ENCODE measurements around the gene CCM2L. TPM values are rescaled to one million over a fixed set of nuclear protein-coding genes. Genes with fewer than 3 reads are reported as not detected.
A peak's percentile ranks its signal among the peaks of the same experiment; 100 is the strongest.
"Not testable (repeated sequence)": the region's sequence is repeated elsewhere in the genome, so short reads cannot be mapped to it uniquely, and the experiment has no call there.

CCM2L gene
- polyA plus RNA-seq, 3 donors from 2014 or later = not detected

DNA sequence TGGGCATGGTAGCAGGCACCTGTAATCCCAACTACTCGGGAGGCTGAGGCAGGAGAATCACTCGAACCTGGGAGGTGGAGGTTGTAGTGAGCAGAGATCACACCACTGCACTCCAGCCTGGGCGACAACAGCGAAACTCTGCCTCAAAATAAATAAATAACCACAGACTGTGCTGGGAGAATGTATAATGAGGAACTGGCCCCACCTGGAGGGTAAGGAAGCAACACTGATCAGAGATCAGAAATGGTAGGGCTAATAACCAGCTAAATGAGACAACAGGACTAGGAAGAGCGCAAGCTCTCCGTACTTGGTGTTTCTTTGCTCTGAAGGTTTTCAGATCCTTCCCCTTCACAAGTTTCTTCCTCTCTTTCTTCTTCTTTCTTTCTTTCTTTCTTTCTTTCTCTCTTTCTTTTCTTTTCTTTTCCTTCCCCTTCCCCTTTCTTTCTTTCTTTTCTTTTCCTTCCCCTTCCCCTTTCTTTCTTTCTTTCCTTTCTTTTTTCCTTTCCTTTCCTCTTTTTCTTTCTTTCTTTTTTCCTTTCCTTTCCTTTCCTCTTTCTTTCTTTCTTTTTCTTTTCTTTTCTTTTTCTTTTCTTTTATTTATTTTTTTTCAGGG lies 14.6 kb downstream of the CCM2L start:
- peaks cover 0 to 7% (median 0%) of the 10 kb centered on the region in 3 donors for H3K36me3 Mint-ChIP-seq
- H3K4me3 Mint-ChIP-seq = no peak overlapping the region

DNA sequence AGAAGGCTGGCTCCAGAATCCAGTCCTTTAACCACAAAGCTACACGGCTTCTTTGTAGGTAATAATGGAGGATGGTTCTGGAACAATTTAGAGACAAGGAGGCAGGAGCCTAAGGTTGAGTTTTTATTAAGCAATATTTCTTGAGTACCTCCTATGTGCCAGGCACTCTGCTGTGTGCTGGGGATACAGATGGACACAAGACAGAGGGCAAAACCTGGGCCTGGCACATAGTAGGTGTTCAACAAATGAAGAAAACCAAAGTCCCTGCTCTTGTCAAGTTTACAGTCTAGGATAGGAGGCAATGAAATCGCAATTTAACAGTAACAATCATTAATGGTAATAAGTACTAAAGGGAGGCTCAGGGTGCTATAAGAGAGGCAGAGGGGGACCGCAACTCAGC lies 17.4 kb downstream of the CCM2L start:
- Mint-ChIP-seq H3K36me3 (no peaks in the 10 kb centered on the region), H3K4me1 (no peaks in the 10 kb centered on the region), H3K9me3 (no peaks in the 10 kb centered on the region), H3K27me3 (ENCODE audit: low read depth in 3 of 3) (peaks cover 7 to 11% (median 11%) of the 10 kb centered on the region in 3 donors), H3K27ac (no peak overlapping the region), H3K4me3 (no peak overlapping the region)
- DNase-seq = no peak

More for the DNA sequence above, 14.6 kb downstream of the CCM2L start:
- Mint-ChIP-seq H3K9me3 (no peaks in the 10 kb centered on the region), H3K4me1 (peaks cover 6 to 8% of the 10 kb centered on the region in 2 donors), H3K27me3 (ENCODE audit: low read depth in 3 of 3) (peaks cover 19 to 26% (median 22%) of the 10 kb centered on the region in 3 donors), H3K27ac (no peak overlapping the region)
- no peak for DNase-seq

DNA sequence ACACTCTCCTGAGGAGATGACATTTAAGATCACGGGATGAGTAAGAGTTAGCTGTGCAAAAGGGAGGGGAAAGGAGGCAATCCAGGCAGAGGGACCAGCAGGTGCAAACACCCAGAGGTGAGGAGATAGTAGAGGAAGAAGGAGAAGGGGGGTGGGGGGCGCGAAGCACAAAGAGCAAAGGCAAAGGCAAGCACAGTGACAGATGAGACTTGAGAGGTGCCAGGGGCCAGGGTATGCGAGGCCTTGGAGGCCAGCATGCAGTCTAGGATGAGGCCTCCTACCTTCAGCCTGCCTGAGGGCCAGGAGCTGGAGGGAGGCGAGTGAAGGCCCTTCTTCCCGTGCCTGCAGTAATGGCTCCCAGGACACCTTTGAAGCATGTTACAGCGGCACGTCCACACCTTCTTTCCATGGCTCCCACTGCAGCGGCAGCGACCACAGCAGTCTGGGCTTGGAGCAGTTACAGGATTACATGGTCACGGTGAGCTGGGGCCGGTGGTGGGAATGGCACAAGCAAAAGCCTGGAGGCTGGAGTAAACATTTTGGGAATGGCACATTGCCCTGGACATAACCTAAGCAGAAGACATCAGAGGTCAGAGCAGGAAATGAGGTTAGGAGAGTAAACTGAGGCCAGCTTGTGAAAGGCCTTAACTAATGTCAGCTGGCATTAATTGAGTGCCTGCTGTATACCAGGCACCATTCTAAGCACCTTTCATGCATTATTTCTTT lies 18.6 kb downstream of the CCM2L start:
- Mint-ChIP-seq H3K4me3 (no peak overlapping the region), H3K9me3 (no peaks in the 10 kb centered on the region), H3K27me3 (ENCODE audit: low read depth in 3 of 3) (peaks cover 3 to 8% (median 5%) of the 10 kb centered on the region in 3 donors), H3K4me1 (no peaks in the 10 kb centered on the region), H3K27ac (no peak overlapping the region), H3K36me3 (no peaks in the 10 kb centered on the region)
- no peak for DNase-seq

DNA sequence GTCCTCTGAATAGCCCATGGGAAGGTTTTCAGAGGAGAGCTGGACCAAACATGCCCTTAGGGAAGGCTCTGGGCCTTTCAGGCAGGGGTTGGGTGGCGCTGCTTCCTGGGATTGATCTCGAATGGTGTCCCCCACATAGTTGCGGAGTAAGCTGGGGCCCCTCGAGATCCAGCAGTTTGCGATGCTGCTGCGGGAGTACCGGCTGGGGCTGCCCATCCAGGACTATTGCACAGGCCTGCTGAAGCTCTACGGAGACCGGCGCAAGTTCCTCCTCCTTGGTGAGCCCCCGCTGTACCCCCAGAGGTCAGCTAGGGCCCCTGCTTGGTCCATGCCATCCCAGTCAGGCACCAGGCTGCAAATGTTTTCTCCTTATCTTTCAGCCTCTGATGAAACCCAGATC lies 19.3 kb downstream of the CCM2L start:
- no peak for DNase-seq
- Mint-ChIP-seq H3K4me1 (no peaks in the 10 kb centered on the region), H3K27ac (no peak overlapping the region), H3K4me3 (no peak overlapping the region), H3K27me3 (ENCODE audit: low read depth in 3 of 3) (peaks cover 2 to 8% (median 6%) of the 10 kb centered on the region in 3 donors), H3K36me3 (no peaks in the 10 kb centered on the region), H3K9me3 (no peaks in the 10 kb centered on the region)

DNA sequence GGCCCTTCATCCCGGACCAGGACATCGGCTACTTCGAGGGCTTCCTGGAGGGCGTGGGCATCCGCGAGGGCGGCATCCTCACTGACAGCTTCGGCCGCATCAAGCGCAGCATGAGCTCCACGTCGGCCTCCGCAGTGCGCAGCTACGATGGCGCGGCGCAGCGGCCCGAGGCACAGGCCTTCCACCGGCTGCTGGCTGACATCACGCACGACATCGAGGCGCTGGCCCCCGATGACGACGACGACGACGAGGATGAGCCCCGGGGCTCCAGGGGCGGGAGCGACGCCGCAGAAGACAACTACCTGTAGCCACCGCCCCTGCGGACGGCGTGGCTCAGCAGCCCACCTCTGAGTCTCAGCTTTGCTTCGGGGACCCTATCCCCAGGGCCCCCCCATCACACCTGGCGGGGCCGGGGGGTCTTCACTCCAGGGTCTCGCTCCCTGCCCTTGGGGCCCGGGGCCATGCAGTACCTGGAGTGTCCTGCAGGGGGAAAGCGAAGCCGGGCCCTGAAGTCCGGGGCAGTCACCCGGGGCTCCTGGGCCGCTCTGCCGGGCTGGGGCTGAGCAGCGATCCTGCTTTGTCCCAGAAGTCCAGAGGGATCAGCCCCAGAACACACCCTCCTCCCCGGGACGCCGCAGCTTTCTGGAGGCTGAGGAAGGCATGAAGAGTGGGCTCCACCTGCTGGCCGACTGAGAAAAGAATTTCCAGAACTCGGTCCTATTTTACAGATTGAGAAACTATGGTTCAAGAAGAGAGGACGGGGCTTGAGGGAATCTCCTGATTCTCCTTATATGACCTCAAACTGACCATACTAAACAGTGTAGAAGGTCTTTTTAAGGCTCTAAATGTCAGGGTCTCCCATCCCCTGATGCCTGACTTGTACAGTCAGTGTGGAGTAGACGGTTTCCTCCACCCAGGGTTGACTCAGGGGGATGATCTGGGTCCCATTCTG lies 21.0 kb downstream of the CCM2L start:
- H3K36me3 Mint-ChIP-seq = no peaks in the 10 kb centered on the region
- DNase-seq = peak; percentile 32 to 44 (median 39)
- H3K4me3 Mint-ChIP-seq = peak overlapping the region in 4 of 5 donors; percentile 2 to 48 (median 18)
- H3K27ac Mint-ChIP-seq = no peak overlapping the region
- H3K4me1 Mint-ChIP-seq = no peaks in the 10 kb centered on the region
- no peaks in the 10 kb centered on the region for H3K9me3 Mint-ChIP-seq
- H3K27me3 Mint-ChIP-seq (ENCODE audit: low read depth in 3 of 3) = peaks cover 7 to 15% (median 10%) of the 10 kb centered on the region in 3 donors

DNA sequence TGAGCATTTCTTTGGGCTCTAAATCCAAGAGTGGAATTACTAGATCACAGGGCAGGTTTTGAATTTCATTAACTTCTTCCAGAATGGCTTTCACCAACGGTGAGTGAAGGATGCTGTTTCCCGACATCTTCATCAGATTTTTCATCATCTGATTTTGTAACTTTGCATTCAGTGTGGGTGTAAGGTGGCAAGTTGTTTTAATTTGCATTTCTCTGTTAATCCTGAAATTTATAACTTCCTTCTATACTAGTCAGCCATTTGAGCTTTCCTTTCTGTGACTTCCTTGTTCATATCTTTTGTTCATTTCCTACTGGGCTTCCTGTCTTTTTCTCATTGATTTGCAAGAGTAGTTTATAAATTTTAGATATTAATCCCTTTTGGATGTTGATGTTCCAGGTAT lies 23.1 kb downstream of the CCM2L start:
- Mint-ChIP-seq H3K27me3 (ENCODE audit: low read depth in 3 of 3) (peaks cover 5 to 19% (median 12%) of the 10 kb centered on the region in 3 donors), H3K4me1 (no peaks in the 10 kb centered on the region), H3K9me3 (no peaks in the 10 kb centered on the region), H3K36me3 (no peaks in the 10 kb centered on the region), H3K27ac (no peak overlapping the region), H3K4me3 (no peak overlapping the region)
- no peak for DNase-seq

DNA sequence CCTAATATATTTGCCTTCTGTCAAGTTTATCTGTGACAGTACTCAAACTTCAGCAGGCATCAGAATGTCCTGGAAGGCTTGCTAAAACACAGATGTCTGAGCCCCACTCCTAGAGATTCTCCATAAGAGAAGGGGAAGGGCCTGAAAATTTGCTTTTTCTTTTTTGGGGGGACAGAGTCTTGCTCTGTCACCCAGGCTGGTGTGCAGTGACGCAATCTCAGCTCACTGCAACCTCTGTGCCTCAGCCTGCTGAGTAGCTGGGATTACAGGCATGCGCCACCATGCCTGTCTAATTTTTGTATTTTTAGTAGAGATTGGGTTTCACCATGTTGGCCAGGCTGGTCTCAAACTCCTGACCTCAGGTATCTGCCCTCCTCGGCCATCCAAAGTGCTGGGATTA lies 23.5 kb downstream of the CCM2L start:
- H3K27me3 Mint-ChIP-seq (ENCODE audit: low read depth in 3 of 3) = peaks cover 5 to 19% (median 12%) of the 10 kb centered on the region in 3 donors
- not testable (repeated sequence) for DNase-seq, H3K9me3 Mint-ChIP-seq, H3K27ac Mint-ChIP-seq, H3K36me3 Mint-ChIP-seq, H3K4me1 Mint-ChIP-seq, H3K4me3 Mint-ChIP-seq

DNA sequence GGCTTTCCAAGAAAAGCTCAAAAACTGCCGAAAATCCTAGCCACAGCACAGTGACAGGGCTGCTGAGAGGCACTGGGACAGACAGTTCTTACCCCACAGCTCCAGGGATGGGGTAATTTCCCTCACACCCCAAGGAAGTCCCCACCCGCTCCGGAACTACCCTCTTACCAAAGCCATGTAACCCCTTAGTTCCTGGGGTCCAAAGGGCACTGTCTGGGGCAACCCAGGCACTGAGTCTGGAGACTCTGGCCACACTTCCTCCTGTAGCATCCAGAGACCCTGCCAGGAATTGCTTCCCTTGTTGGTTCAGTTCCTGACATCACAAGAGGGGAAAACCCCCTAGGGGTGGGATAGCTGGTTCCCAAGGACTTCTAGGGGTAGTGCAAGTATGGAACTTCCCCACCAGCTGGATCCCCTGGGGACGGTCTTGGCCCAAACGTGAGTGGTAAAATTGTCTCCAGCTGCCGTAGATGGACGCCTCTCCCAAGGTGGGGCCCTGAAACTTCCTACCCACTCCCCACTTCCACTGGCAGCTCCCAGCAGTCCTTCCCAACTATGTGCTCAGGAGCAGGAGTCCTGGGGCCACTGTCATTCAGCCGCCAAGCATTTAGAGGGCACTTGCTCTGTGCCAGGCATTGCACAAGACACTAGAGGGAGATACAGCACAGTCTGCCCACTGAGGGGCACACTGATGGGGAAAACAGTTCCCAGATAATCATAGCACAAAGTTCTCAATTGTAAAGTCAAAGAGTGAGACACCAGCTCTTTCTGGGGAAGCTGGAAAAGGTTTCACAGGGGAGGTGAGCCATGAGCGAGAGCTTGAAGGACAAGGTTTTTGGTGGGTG lies 24.6 kb downstream of the CCM2L start:
- Mint-ChIP-seq H3K9me3 (no peaks in the 10 kb centered on the region), H3K27ac (no peak overlapping the region), H3K36me3 (no peaks in the 10 kb centered on the region), H3K4me1 (no peaks in the 10 kb centered on the region), H3K27me3 (ENCODE audit: low read depth in 3 of 3) (peaks cover 5 to 19% (median 12%) of the 10 kb centered on the region in 3 donors), H3K4me3 (no peak overlapping the region)
- DNase-seq = no peak

DNA sequence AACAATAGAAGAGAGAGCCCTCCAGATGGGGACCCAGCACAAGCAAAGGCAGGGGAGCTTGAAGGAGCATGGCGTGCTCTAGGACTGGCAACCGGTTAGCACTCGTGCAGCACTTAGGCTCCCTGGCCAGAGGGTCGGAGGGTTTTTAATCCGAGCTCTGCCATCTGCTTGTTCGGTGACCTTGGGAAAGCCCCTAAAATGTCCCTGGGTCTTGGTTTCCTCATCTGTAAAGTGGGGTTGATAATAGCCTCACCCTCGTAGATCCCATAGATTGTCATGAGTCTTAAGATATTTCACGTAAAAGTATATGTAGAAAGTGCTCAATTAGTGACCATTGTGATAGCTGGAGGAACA lies 25.2 kb downstream of the CCM2L start:
- no peak for DNase-seq
- Mint-ChIP-seq H3K4me1 (no peaks in the 10 kb centered on the region), H3K9me3 (no peaks in the 10 kb centered on the region), H3K36me3 (no peaks in the 10 kb centered on the region), H3K4me3 (no peak overlapping the region), H3K27ac (no peak overlapping the region), H3K27me3 (ENCODE audit: low read depth in 3 of 3) (peaks cover 5 to 19% (median 12%) of the 10 kb centered on the region in 3 donors)

DNA sequence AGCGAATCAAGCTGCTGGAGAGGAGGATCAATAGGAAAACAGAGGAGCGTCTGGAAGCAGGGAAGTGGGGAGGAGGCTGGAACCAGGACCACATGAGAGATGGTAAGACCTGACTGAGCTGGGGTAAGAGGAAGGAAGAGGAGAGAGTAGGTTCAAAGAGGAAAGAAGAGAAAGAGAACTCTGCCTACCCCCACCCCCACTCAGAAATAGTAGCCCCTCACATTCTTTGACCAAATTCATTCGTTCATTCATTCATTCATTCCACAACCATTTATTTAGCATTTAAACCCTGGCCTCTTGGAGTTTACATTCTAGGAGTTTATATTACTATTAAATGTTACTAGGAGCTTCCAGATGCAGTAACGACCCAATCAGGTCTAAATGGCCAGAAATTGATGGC lies 26.0 kb downstream of the CCM2L start:
- Mint-ChIP-seq H3K4me1 (no peaks in the 10 kb centered on the region), H3K27me3 (ENCODE audit: low read depth in 3 of 3) (peaks cover 5 to 19% (median 15%) of the 10 kb centered on the region in 3 donors), H3K4me3 (no peak overlapping the region), H3K36me3 (no peaks in the 10 kb centered on the region), H3K27ac (no peak overlapping the region), H3K9me3 (no peaks in the 10 kb centered on the region)
- no peak for DNase-seq

DNA sequence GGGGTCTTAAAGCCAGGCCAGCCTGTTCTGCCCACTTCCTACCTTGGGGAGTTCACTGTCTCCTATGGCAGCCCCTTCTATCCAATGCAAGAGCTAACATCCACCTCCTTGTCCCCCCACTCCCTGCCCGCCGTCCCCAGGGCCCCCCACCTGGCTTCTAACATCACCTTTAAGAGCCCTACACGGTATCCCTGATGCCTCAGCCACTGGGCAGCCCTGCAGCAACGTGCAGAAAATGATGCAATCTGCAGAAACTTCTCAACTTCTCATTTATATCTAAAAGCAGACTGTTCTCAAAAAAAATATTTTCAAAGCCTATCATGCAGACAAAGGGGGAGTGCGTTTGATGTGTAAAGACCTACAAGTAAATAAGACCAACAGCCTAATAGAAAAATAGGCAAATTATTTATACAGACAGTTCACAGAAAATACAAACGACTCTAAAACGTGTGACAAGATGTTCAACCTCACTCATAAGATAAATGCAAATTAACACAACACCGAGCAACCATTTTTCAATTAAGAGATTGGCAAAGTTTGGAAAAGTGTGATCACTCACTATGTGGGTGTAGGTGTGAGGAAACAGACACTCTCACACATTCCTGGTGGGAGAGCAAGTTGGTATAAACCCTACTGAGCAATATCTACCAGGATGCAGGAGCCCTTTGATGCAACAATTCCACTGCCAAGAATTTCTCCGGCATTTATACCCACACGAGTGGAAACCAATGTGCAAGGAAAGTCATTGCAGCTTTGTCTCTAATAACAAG lies 26.7 kb downstream of the CCM2L start:
- Mint-ChIP-seq H3K27me3 (ENCODE audit: low read depth in 3 of 3) (peaks cover 5 to 17% (median 16%) of the 10 kb centered on the region in 3 donors), H3K4me3 (no peak overlapping the region), H3K36me3 (no peaks in the 10 kb centered on the region), H3K27ac (no peak overlapping the region), H3K4me1 (no peaks in the 10 kb centered on the region), H3K9me3 (no peaks in the 10 kb centered on the region)
- DNase-seq = no peak

DNA sequence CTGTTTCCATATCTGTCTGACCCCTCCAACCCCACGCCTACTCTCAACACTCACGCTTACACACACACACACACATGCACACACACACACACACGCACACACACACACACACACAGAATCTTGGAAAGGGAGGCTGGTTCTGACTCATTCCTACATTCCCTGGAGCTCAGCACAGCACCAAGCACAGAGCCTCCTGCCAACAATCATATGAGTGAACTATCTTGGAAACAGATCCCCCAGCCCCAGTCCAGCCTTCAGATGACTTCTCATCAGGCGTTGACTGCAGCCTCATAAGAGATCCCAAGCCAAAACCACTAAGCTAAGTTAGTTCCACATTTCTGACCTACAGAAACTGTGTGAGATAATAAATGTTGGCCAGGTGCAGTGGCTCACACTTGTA lies 27.7 kb downstream of the CCM2L start:
- peaks cover 8 to 15% (median 12%) of the 10 kb centered on the region in 3 donors for H3K27me3 Mint-ChIP-seq (ENCODE audit: low read depth in 3 of 3)
- no peak overlapping the region for H3K4me3 Mint-ChIP-seq

More for the DNA sequence above, 27.7 kb downstream of the CCM2L start:
- H3K36me3 Mint-ChIP-seq = no peaks in the 10 kb centered on the region
- DNase-seq = no peak
- H3K4me1 Mint-ChIP-seq = no peaks in the 10 kb centered on the region
- H3K9me3 Mint-ChIP-seq = no peaks in the 10 kb centered on the region
- no peak overlapping the region for H3K27ac Mint-ChIP-seq
